Astrocyte of the spinal cord (primary cell): ENCODE data around the gene NRXN3.

Experiments used
- DNase-seq: peaks from one replicate; pipeline ENCODE4 v3.0.0; 2011; ENCODE audit warnings: low read depth, low spot score
- H3K4me3 ChIP-seq: 2 replicates; pipeline ENCODE4 v1.5.1; 2011; ENCODE audit warnings: low read depth, mild to moderate bottlenecking, low read length, moderate library complexity
- in situ Hi-C: cut with HindIII; loops from 2 replicates; pipeline ENCODE4 v1.10.0; 2017; ENCODE audit warnings: low sequenced_read_pairs
- TF ChIP-seq, protein P1 (sequence below): IDR thresholded peaks from 2 replicates; pipeline ENCODE4 v1.5.1; 2012; ENCODE audit warnings: low read depth, mild to moderate bottlenecking, low read length, inconsistent platforms

The NRXN3 gene

GRCh38 chr14:79855789-79856188 lies 1685.6 kb downstream of the NRXN3 start:
- in situ Hi-C loops, result no loop called here
- DNase-seq, result no peak
- TF ChIP-seq, protein P1, sequence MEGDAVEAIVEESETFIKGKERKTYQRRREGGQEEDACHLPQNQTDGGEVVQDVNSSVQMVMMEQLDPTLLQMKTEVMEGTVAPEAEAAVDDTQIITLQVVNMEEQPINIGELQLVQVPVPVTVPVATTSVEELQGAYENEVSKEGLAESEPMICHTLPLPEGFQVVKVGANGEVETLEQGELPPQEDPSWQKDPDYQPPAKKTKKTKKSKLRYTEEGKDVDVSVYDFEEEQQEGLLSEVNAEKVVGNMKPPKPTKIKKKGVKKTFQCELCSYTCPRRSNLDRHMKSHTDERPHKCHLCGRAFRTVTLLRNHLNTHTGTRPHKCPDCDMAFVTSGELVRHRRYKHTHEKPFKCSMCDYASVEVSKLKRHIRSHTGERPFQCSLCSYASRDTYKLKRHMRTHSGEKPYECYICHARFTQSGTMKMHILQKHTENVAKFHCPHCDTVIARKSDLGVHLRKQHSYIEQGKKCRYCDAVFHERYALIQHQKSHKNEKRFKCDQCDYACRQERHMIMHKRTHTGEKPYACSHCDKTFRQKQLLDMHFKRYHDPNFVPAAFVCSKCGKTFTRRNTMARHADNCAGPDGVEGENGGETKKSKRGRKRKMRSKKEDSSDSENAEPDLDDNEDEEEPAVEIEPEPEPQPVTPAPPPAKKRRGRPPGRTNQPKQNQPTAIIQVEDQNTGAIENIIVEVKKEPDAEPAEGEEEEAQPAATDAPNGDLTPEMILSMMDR, result no peak
- H3K4me3 ChIP-seq, result no peak overlapping the region

DNA sequence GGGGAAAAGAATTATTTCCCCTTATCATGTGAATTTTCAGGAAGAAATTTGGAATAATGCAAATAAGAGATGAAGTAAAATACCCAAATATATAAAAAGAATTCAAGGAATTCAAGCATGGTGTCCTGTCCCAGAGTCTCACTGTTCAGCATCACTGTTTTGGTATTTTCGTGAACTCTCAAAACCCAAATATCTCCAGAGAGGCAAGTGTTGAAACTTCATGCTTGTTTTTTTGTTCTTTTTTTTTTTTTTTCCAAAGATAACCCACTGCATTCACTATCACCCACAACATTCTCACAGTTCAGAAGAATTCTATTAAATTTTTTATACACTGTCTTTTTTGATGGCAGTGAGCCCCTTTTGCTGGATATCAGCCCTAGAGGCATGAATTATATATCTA lies 1686.2 kb downstream of the NRXN3 start:
- DNase-seq, result no peak
- in situ Hi-C loops, result no loop called here
- no peak overlapping the region for H3K4me3 ChIP-seq
- TF ChIP-seq, protein P1, result no peak

DNA sequence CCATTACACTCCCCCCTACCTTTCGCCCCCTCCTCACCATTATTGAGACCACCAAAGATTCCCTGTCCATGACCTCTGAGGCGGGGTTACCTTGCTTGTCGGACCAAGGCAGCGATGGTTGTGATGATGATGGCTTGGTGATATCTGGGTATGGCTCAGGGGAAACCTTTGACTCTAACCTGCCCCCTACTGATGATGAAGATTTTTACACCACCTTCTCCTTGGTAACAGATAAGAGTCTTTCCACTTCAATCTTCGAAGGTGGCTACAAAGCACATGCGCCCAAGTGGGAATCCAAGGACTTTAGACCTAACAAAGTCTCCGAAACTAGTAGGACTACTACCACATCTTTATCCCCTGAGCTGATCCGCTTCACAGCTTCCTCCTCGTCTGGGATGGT lies 1690.9 kb downstream of the NRXN3 start:
- in situ Hi-C loops, result no loop called here
- no peak overlapping the region for H3K4me3 ChIP-seq
- TF ChIP-seq, protein P1, result no peak

DNA sequence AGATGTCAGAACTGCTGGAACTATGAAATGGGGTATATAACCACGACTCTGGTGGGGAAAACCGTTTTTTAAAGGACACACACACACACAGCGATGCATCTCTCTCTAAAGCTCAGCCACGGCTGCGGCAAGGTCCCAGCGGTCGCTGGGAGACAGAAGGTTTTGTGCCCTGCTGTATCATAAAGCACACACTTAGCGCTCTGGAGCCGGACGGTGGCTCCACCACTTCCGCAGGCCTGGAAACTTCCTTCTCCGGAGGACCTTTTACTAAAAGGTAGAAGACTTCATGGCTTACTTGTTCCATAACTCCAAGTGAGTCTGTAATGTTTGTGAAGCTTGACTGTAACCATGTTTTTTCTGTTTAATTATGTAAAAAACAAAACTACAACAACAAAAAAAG lies 1691.9 kb downstream of the NRXN3 start:
- in situ Hi-C loops, result no loop called here
- H3K4me3 ChIP-seq, result no peak overlapping the region
- no peak for DNase-seq
- TF ChIP-seq, protein P1, result no peak

More for the DNA sequence above, 1690.9 kb downstream of the NRXN3 start:
- DNase-seq, result no peak

GRCh38 chr14:79871136-79871535 lies 1701.0 kb downstream of the NRXN3 start:
- H3K4me3 ChIP-seq, result no peak overlapping the region
- no peak for DNase-seq
- TF ChIP-seq, protein P1, result no peak
- in situ Hi-C loops, result no loop called here

DNA sequence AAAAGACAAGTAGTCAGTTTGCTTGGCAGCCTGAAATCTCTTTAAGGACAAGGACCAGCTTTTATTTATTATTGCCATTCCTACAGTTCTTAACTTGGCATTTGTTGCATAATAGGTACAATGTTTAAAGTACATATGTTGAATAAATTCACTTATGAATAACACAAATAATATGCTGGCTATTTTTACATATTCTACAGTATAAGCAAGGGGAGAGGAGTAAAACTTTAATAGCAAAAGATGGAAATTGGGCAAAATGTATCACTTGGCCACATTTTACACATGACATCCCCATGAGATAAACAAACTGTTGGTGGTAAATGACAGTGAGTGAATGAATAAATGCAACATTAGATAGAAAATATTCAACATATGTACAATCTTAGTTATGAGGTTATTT lies 1708.1 kb downstream of the NRXN3 start:
- H3K4me3 ChIP-seq, result no peak overlapping the region
- in situ Hi-C loops, result no loop called here
- no peak for DNase-seq
- TF ChIP-seq, protein P1, result no peak

DNA sequence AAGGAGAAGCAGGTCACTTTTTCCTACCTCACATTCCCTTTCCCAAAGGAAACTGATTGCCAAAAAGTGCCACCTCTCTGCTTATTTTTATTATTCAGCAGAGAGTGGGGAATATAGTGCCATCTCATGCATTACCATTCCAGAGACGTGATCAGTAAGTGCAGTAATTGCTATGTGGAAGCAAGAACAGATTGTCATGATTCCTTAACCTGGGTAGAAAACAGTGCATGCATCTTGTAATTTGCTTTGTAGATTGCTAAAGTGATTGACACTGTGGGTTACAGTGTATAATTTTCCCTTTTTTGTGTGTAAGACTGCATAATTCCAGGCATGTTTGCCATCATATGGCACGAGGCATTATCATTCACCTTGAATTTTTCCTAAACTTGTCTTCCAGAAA lies 1708.6 kb downstream of the NRXN3 start:
- in situ Hi-C loops, result no loop called here
- H3K4me3 ChIP-seq, result no peak overlapping the region
- no peak for DNase-seq
- TF ChIP-seq, protein P1, result no peak
